Hepatic stellate cell (primary cell): ENCODE measurements around the gene SLC8A1.

Experiments used
- DNase-seq: peaks from one replicate; pipeline ENCODE4 v3.0.0; 2011; ENCODE audit warnings: low spot score

SLC8A1 gene

GRCh38 chr2:40150266-40150665 is 301.6 kb downstream of the SLC8A1 start:
- DNase-seq = no peak

DNA sequence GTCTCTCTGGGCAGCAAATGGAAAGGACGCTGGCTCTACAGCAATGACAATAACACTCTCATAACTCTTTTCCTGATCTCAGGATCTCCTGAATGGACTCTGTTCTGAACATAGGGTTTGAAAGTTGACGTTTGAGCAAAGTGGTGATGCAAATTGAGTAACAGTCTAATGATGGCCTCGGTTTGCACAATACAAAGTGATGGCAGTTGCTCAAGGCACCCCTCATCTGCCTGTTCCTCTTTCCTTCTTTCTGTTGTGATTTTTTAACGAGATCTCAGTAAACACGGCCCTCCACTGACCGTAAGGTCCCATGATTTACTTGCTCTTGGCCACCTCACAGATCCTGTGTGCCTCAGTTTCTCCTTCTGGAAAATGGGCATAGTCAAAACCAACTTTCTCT is 303.6 kb downstream of the SLC8A1 start:
- no peak for DNase-seq

GRCh38 chr2:40147360-40147759 is 304.5 kb downstream of the SLC8A1 start:
- DNase-seq = no peak

GRCh38 chr2:40144022-40144421 is 307.9 kb downstream of the SLC8A1 start:
- DNase-seq = no peak

DNA sequence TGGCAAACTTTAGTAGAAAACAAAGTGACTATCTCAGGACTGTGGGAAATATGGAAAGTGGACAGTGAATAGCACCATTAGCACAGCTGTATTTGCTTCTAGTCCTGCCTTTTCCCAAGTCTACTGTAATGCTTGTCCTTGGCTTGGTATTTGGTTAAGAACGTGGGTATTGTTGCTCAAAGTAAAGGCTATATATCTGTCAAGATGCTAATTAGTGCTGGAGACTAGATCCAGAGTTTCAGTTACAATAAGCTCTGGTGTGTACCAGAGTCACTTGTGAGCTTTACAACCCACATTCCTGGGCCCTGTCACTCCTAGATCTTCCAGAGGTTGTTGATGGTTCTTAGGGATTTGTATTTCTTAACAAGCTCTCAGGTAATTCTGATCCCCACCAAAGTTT is 313.6 kb downstream of the SLC8A1 start:
- no peak for DNase-seq

DNA sequence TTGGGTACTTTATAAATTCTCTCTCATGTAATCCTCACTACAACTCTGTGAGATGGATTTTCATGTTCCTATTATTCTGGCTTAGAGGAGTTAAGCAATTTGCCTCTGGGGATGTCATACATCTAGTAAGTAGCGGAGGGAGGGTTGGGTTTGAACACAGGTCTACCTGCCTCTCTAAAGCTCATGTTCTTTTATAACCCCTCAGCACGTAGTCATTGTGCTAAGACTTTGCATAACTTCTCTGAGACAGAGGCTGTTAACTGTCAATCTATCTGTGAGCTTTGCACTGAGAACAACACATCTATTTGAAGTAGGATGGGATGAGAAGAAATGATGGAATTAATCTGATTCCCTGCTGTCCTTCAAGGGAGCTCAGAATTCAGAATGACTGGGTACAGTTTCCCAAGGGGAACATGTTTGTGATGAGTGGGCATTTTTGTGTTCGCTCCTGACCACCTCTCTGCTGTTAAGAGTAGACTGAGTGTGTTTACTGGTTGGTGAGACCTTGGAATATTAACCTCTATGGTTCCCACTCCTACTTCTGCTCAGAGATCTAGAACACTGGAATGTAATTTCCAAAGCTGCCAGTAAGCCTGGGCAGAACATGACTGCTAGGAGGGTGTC is 320.7 kb downstream of the SLC8A1 start:
- no peak for DNase-seq

DNA sequence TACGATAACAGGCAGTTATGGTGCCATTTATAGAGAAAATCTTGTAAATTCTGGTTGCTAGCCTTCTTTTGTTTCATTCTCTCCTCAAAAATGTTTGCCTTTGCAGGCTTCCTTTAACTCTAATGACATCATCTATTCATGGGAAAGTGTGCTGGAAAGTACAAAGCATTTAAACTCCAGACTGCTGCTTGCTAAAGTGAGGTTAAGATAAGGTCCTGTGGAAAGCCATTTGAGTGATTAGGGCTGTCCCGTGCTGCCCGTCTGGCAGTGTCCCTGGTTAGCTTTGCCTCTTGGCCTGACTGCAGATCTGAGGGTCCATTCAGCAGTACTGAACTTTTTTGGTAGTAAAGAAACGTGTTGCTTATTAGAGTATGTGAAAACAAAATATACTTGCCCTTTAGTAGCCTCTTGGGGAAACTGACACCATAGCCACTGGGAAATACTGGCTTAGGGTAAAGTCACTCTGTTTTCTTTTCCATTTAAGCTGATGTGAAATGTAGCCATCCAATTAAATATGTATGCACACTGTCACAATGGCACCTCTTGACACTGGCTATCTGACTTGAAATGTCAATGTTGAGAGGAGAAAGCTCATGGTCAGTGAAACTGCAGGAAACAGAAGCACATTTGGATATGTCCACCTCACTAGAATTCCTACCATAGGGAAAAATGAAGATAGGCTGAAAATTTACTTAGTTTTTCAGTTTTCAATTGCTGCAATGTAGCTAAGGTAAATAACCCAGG is 321.5 kb downstream of the SLC8A1 start:
- DNase-seq = no peak

GRCh38 chr2:40129725-40130124 is 322.2 kb downstream of the SLC8A1 start:
- no peak for DNase-seq

GRCh38 chr2:40128796-40129195 is 323.1 kb downstream of the SLC8A1 start:
- no peak for DNase-seq

GRCh38 chr2:40127890-40128557 is 323.9 kb downstream of the SLC8A1 start:
- DNase-seq = peak; percentile 47

- DNase-seq = no peak
These were observed 324.7 kb downstream of the SLC8A1 start for GRCh38 chr2:40127146-40127545.

DNA sequence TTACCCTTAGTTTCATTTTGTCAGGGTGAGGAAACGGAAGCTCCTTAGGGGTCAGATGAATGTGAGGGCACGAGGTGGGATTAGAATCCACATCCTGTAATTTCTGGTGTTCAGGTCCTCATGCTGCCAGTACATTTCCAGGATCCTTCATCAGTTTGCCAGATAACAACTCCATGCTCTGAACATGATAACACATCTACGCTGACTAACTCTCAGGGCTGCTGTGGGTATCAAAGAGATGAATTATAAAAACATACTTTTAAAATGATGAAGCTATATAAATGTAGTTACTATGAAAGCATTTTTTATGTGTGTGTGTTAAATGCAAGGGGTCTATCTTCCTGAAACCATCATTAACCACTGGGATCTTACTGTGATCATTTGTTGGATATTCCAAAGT is 325.9 kb downstream of the SLC8A1 start:
- DNase-seq = no peak

DNA sequence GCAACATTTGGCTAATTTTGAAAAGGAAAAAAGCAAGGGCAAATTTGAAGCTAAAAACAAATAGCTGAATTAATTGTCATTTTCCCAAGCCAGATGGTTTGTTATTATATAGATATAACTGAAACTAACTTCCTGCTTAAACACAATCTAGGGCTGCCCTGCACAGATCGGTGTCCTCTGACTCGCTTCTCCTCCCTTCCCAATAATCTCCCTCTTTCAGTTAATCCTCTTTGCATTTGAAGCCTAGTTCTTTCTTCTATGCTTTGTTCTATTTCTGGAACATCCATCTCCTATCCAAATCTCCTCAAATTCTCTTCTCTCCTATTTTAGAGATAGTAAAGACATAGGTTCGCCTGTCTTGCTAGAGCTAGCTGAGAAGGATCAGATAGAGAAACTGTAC is 328.1 kb downstream of the SLC8A1 start:
- peak; percentile 11 for DNase-seq

DNA sequence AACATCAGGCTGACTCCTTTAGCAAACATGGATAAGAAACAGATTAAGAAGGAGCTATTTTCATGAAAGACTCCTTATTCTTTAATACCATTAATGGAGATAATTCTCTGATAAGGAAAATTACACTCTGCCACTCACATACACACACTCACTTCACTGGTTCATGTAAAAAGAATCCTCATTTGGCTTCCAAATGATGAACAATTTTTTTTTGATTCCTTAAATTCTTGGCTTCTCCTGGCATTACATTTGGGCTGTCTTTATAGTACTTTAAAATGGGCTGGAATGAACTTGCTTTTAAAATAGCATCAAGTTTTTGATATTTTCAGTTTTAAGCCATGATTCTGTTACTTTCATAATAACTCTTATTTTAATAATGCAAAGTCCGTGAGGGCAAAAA is 328.6 kb downstream of the SLC8A1 start:
- DNase-seq = no peak

- no peak for DNase-seq
These were observed 330.9 kb downstream of the SLC8A1 start for GRCh38 chr2:40120957-40121356.

DNA sequence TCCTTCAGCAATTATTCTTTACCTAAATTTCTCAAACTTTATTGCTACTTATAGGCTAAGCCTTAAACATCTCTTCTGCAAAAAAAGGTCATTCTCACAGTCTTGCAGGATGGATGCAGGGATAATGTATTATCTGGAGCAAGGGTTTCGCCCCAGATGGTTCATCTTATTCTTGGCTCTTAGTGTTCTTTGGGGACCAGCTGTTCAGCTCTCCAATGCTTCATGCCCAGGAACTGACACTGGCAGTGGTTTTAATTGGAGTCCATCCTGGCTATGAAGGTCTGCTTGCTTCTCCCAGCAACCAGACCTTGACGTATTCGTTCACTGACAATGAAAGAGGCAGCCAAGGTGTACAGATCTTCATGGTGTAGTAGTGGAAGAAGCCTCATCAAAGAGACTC is 331.9 kb downstream of the SLC8A1 start:
- DNase-seq = no peak

DNA sequence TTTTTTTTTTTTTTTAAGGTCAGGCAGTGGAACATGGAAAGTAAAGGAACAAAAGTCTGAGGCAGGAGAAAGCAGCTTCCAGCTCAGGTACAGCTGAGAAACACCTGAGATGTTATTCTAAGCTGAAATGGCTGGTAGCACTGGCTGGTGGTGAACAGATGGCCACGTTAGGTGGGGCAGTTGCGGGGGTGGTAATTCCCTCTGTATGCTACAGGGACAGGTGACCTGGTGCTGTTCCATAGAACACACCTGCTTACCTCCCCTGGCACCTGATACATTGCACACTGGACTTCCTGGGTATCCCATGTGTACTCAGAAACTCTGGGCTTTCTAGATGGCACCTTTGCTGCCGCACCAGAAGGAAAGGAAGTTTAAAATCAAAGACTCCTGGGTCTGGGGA is 333.3 kb downstream of the SLC8A1 start:
- DNase-seq = no peak

GRCh38 chr2:40115894-40116293 is 336.0 kb downstream of the SLC8A1 start:
- no peak for DNase-seq

GRCh38 chr2:40115348-40115747 is 336.5 kb downstream of the SLC8A1 start:
- DNase-seq = no peak

DNA sequence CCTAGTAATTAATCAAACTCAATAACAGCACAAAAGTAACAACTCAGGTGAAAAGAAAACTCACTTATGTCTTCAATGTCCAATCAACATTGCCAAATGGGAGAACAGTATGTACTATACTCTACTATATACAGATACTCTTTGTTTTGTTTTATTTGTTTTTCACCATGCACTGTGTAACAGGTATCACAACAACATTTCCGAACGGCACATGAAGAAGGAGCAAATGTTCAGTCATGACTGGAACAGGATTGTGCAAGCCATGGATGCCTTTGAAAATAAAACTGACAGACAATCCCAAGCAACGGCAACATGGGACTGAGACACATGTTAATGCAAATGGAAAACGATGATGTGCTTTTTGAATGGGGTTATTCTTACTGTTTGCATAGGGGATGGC is 337.9 kb downstream of the SLC8A1 start:
- DNase-seq = no peak

- DNase-seq = peak; percentile 20
These were observed 338.5 kb downstream of the SLC8A1 start for GRCh38 chr2:40113272-40113968.

DNA sequence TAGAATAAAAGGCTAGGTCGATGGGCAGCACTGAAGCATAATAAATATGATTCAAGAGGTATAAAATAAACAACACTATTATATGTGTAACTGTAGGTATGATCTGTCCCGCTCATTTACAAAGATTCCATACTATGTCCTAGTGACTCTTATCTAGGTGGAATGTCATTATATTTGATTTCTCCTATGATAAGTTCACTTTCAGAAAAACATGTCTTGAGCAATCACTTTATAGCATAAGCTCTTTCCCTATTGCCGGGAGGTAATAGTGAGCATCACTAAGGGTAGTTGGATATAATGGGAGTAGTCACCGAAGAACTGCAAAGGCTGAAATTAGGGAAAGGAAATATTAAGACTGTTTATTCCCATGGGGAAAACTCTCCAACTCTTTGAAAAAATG is 342.5 kb downstream of the SLC8A1 start:
- DNase-seq = no peak

DNA sequence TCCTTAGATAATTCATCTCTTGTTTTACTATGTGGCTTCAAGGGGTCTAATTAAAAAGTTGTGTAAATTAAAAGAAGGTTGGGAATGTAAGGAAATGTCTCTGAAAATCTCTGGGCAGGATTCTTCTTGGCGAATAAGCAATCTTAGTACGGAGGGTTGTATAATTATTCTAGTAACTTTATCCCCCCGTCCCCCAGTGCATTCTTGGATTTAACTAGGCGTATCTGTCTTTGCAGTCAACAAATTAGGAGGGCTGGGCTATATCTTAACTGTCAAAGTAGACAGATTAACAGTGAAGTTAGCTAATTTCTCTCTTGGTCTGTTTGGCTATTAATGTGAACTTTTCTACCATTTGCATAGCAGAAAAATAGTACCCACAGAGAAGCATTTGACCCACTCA is 343.0 kb downstream of the SLC8A1 start:
- no peak for DNase-seq
